ENCODE data around the gene HDAC3.

- TF ChIP-seq CTCF (IDR thresholded peaks at IDR 0.05): peak in 2 of 6 experiments; percentile 21 to 25
- TF ChIP-seq POLR2A (IDR thresholded peaks at IDR 0.05): no peak
Measured at GRCh38 chr5:141637767-141638419, 1.2 kb upstream of the HDAC3 start.

All from thyroid gland (tissue), 4 donors.